B cell (primary cell): ENCODE data around the gene SAMD10. TPM values are rescaled to one million over a fixed set of nuclear protein-coding genes. Genes with fewer than 3 reads are reported as not detected.

Experiments used
- ATAC-seq: fragments of 200-7000 bp; cut with Tn5 transposase; one replicate; pipeline ENCODE4 v1.10.0; 2021; ENCODE audit warnings: low read depth, mild to moderate bottlenecking, moderate number of reproducible peaks, moderate library complexity
- CTCF ChIA-PET: fragments of 350-600 bp; sonication (Branson Sonifier 250); formaldehyde crosslinking; loops from one replicate; lab custom pipeline; 2021; ENCODE audit warnings: antibody characterized with exemption, inconsistent platforms; lab: Charles Lee
- POLR2A ChIA-PET: fragments of 350-600 bp; sonication (Branson Sonifier 250); formaldehyde crosslinking; loops from one replicate; lab custom pipeline; 2021; ENCODE audit warnings: antibody characterized with exemption; lab: Charles Lee
- DNase-seq: peaks from one replicate; pipeline ENCODE4 v3.0.0; 2013
- H2AFZ ChIP-seq: 2 replicates; pipeline ENCODE4 v1.6.1; 2012; ENCODE audit warnings: mild to moderate bottlenecking, low read depth, low read length; ENCODE audit not compliant: insufficient read depth, poor library complexity, severe bottlenecking
- H3K27ac ChIP-seq, 2 donors: 1 replicate in 1 of 2; 2 replicates in 1 of 2; pipeline ENCODE4 v1.5.1; 2012 to 2013; ENCODE audit warnings: low read length in 2 of 2, mild to moderate bottlenecking in 2 of 2, moderate library complexity in 1 of 2
- H3K27me3 ChIP-seq, 4 experiments: fragments of 200-600 bp in 1 of 4; sonication (generic) in 1 of 4; replicated peaks in 1 of 4; 1 replicate in 2 of 4; 2 replicates in 2 of 4; pipeline versions ENCODE4 v1.6.1 to v1.7.0; 2013 to 2016; ENCODE audit warnings: low read length in 3 of 4, mild to moderate bottlenecking in 2 of 4, mixed read lengths in 1 of 4, moderate library complexity in 1 of 4; ENCODE audit not compliant: insufficient read depth in 4 of 4, control insufficient read depth in 3 of 4; ENCODE audit errors: control extremely low read depth in 1 of 4
- H3K36me3 ChIP-seq, 2 experiments: replicated peaks in 1 of 2; 1 replicate in 1 of 2; 2 replicates in 1 of 2; pipeline versions ENCODE4 v1.6.1 to v1.7.1; 2013; ENCODE audit warnings: low read length in 1 of 2; ENCODE audit not compliant: insufficient read depth in 2 of 2, control insufficient read depth in 1 of 2; ENCODE audit errors: control extremely low read depth in 1 of 2, extremely low read depth in 1 of 2
- H3K4me1 ChIP-seq, 2 donors: fragments of 200-600 bp in 1 of 2; sonication (generic) in 1 of 2; 1 replicate in 1 of 2; 2 replicates in 1 of 2; pipeline versions ENCODE4 v1.5.1 to v1.6.1; 2013 to 2017; ENCODE audit warnings: low read length in 2 of 2; ENCODE audit not compliant: control insufficient read depth in 2 of 2, insufficient read depth in 2 of 2
- H3K4me2 ChIP-seq: replicated peaks from 2 replicates; pipeline ENCODE3; 2012; ENCODE audit warnings: mild to moderate bottlenecking, low read depth, low read length; ENCODE audit not compliant: poor library complexity, severe bottlenecking
- H3K4me3 ChIP-seq, 5 experiments: fragments of 200-600 bp in 1 of 5; sonication (generic) in 1 of 5; 1 replicate in 3 of 5; 2 replicates in 2 of 5; pipeline versions ENCODE4 v1.5.1 to v1.7.0; 2011 to 2016; ENCODE audit warnings: low read length in 4 of 5, mild to moderate bottlenecking in 4 of 5, low read depth in 2 of 5, control low read depth in 1 of 5, moderate library complexity in 1 of 5; ENCODE audit not compliant: insufficient read depth in 1 of 5; ENCODE audit errors: control extremely low read depth in 1 of 5, extremely low read depth in 1 of 5
- H3K79me2 ChIP-seq: fragments of 200-600 bp; sonication (generic); one replicate; pipeline ENCODE4 v1.6.0; 2016; ENCODE audit warnings: low read length; ENCODE audit not compliant: control insufficient read depth, insufficient read depth
- H3K9ac ChIP-seq: fragments of 200-600 bp; sonication (generic); 2 replicates; pipeline ENCODE4 v1.6.1; 2017; ENCODE audit warnings: mild to moderate bottlenecking, low read length, moderate library complexity
- H3K9me3 ChIP-seq, 3 donors: one replicate each; pipeline versions ENCODE4 v1.6.1 to v1.7.1; 2013; ENCODE audit warnings: low read length in 2 of 3; ENCODE audit not compliant: control insufficient read depth in 2 of 3, insufficient read depth in 1 of 3; ENCODE audit errors: control extremely low read depth in 1 of 3
- H4K20me1 ChIP-seq: 2 replicates; pipeline ENCODE4 v1.6.0; 2012; ENCODE audit warnings: mild to moderate bottlenecking, low read length; ENCODE audit not compliant: insufficient read depth, control insufficient read depth, poor library complexity, severe bottlenecking
- H3K27ac Mint-ChIP-seq: one replicate; pipeline ENCODE4 v1.8.0; 2021; ENCODE audit warnings: mixed read lengths
- H3K27me3 Mint-ChIP-seq: one replicate; pipeline ENCODE4 v1.8.0; 2021; ENCODE audit warnings: mixed read lengths
- H3K4me1 Mint-ChIP-seq: one replicate; pipeline ENCODE4 v1.8.0; 2021; ENCODE audit warnings: mixed read lengths
- H3K4me3 Mint-ChIP-seq: one replicate; pipeline ENCODE4 v1.8.0; 2021; ENCODE audit warnings: mixed read lengths
- H3K9me3 Mint-ChIP-seq: one replicate; pipeline ENCODE4 v1.8.0; 2022; ENCODE audit warnings: mixed read lengths; ENCODE audit not compliant: insufficient read depth
- CTCF ChIP-seq: fragments of 200-600 bp; IDR thresholded peaks from one replicate; pipeline ENCODE4 v1.8.0; 2022; ENCODE audit warnings: antibody characterized with exemption, mild to moderate bottlenecking
- EZH2 ChIP-seq: IDR thresholded peaks from 2 replicates; pipeline ENCODE4 v1.6.1; 2012; ENCODE audit warnings: borderline replicate concordance, low read depth, mild to moderate bottlenecking, moderate library complexity, low read length; ENCODE audit not compliant: insufficient read depth, poor library complexity, severe bottlenecking
- WGBS: methylation state at CpG from one replicate; pipeline ENCODE4 v1.1.5; 2013; ENCODE audit warnings: missing lambda C conversion rate; ENCODE audit not compliant: insufficient coverage; 5-methylcytosine and 5-hydroxymethylcytosine counted together
- intact Hi-C: fragments of 100-400 bp; cut with micrococcal nuclease; formaldehyde crosslinking; loops from one replicate; pipeline ENCODE4 v1.10.0; 2022
- polyA plus RNA-seq: library from polyadenylated mRNA; depleted of rRNA; stranded (reverse); fragments of >200 nt; gene quantifications from 2 replicates; pipeline ENCODE4 v1.2.3, GENCODE V29; 2012
- total RNA-seq, 2 donors: library from RNA; stranded (reverse); fragments of 120-200 nt in 1 of 2; gene quantifications; 1 replicate in 1 of 2; 2 replicates in 1 of 2; pipeline versions ENCODE4 v1.2.3 to v1.2.4, GENCODE V29; 2013 to 2022

Gene SAMD10
- total and polyA plus RNA-seq, 2 donors (not counting 1 experiment from before 2014, with no cell fraction given): 12.7 to 34.2 TPM

- no peak overlapping the region for H2AFZ ChIP-seq
- peaks cover 0 to 27% (median 0%) of the 10 kb centered on the region in 3 donors for H3K9me3 ChIP-seq
- Mint-ChIP-seq H3K27me3 (no peaks in the 10 kb centered on the region), H3K4me3 (no peak overlapping the region), H3K9me3 (no peaks in the 10 kb centered on the region), H3K4me1 (peaks cover 34% of the 10 kb centered on the region), H3K27ac (no peak overlapping the region)
- H3K9ac ChIP-seq: no peak overlapping the region
- no peaks in the 10 kb centered on the region for H3K27me3 ChIP-seq
- POLR2A ChIA-PET: no interaction called here
- no peak overlapping the region for H3K27ac ChIP-seq
- ATAC-seq: no peak
- CTCF ChIA-PET: no interaction called here
- H3K4me3 ChIP-seq: no peak overlapping the region
- WGBS: 98% methylated on average over 3 of the region's 3 CpGs
- no peak overlapping the region for H3K4me2 ChIP-seq
- H3K79me2 ChIP-seq: peaks cover 68% of the 10 kb centered on the region
- intact Hi-C loops: no loop called here
- DNase-seq: no peak
- no peak for TF ChIP-seq CTCF
- TF ChIP-seq EZH2: no peak
- peaks cover 0 to 57% of the 10 kb centered on the region in 2 experiments for H3K36me3 ChIP-seq
- peaks cover 27 to 34% of the 10 kb centered on the region in 2 donors for H3K4me1 ChIP-seq
- H4K20me1 ChIP-seq: peaks cover 95% of the 10 kb centered on the region
Measured at GRCh38 chr20:63943808-63944077, 35.7 kb downstream of the SAMD10 start.

GRCh38 chr20:63942969-63943807 lies 36.3 kb downstream of the SAMD10 start:
- DNase-seq (peak; percentile 14), ATAC-seq (no peak)
- ChIA-PET CTCF (interaction anchor here (1.0 kb wide), 1 partner anchor 12 kb away, joined by 3 read pairs; no protein-coding TSS in a partner anchor), POLR2A (no interaction called here)
- Histone ChIP-seq H3K9ac (no peak overlapping the region), H2AFZ (no peak overlapping the region), H4K20me1 (peaks cover 95% of the 10 kb centered on the region), H3K4me1 (peaks cover 22 to 28% of the 10 kb centered on the region in 2 donors), H3K79me2 (peaks cover 63% of the 10 kb centered on the region), H3K36me3 (peaks cover 0 to 58% of the 10 kb centered on the region in 2 experiments), H3K27me3 (no peaks in the 10 kb centered on the region), H3K9me3 (peaks cover 0 to 29% (median 0%) of the 10 kb centered on the region in 3 donors), H3K4me3 (no peak overlapping the region), H3K27ac (no peak overlapping the region), H3K4me2 (peak overlapping the region; percentile 43)
- 97% methylated on average over 19 of the region's 19 CpGs for WGBS
- Mint-ChIP-seq H3K27ac (no peak overlapping the region), H3K4me1 (peaks cover 29% of the 10 kb centered on the region), H3K4me3 (no peak overlapping the region), H3K27me3 (no peaks in the 10 kb centered on the region), H3K9me3 (no peaks in the 10 kb centered on the region)
- TF ChIP-seq EZH2 (no peak), CTCF (no peak)
- intact Hi-C loops: no loop called here
